Fibroblast of lung (primary cell): ENCODE data around the gene GLB1L3. TPM values are rescaled to one million over a fixed set of nuclear protein-coding genes. Genes with fewer than 3 reads are reported as not detected.

Source experiments
- DNase-seq, 2 donors: peaks; one replicate each; pipeline versions ENCODE4 v3.0.0 to v3.0.0-alpha.2; 2010; ENCODE audit warnings: low read depth in 2 of 2
- H2AFZ ChIP-seq: 2 replicates; pipeline ENCODE4 v1.5.1; 2012; ENCODE audit warnings: low read length, control low read depth, inconsistent platforms
- H3K27ac ChIP-seq: 2 replicates; pipeline ENCODE4 v1.5.1; 2011; ENCODE audit warnings: low read length, control low read depth; ENCODE audit not compliant: insufficient read depth
- H3K27me3 ChIP-seq: 2 replicates; pipeline ENCODE4 v1.5.1; 2011; ENCODE audit warnings: mild to moderate bottlenecking, low read length; ENCODE audit not compliant: control insufficient read depth, insufficient read depth
- H3K36me3 ChIP-seq: 2 replicates; pipeline ENCODE4 v1.5.1; 2011; ENCODE audit warnings: low read length; ENCODE audit not compliant: control insufficient read depth, insufficient read depth
- H3K4me1 ChIP-seq: 2 replicates; pipeline ENCODE4 v1.5.1; 2011; ENCODE audit warnings: low read length; ENCODE audit not compliant: control insufficient read depth, insufficient read depth; ENCODE audit errors: extremely low read depth
- H3K4me2 ChIP-seq: 2 replicates; pipeline ENCODE4 v1.5.1; 2011; ENCODE audit warnings: low read length, control low read depth; ENCODE audit not compliant: insufficient read depth; ENCODE audit errors: extremely low read depth
- H3K4me3 ChIP-seq, 4 experiments: fragments of 200-600 bp in 1 of 4; sonication (generic) in 1 of 4; replicated peaks in 1 of 4; 2 replicates each; pipeline ENCODE4 v1.5.1; 2011 to 2016; ENCODE audit warnings: low read length in 4 of 4, low read depth in 3 of 4, mild to moderate bottlenecking in 3 of 4, control low read depth in 2 of 4, inconsistent platforms in 1 of 4, mixed read lengths in 1 of 4; ENCODE audit not compliant: insufficient read depth in 1 of 4; ENCODE audit errors: control extremely low read depth in 1 of 4
- H3K79me2 ChIP-seq: 2 replicates; pipeline ENCODE4 v1.5.1; 2012; ENCODE audit warnings: mild to moderate bottlenecking, low read length, inconsistent platforms; ENCODE audit not compliant: control insufficient read depth, insufficient read depth
- H3K9ac ChIP-seq: 2 replicates; pipeline ENCODE4 v1.5.1; 2011; ENCODE audit warnings: mild to moderate bottlenecking, low read length, control low read depth; ENCODE audit not compliant: insufficient read depth
- H3K9me3 ChIP-seq: 2 replicates; pipeline ENCODE4 v1.5.1; 2012; ENCODE audit warnings: low read depth, low read length; ENCODE audit not compliant: control insufficient read depth, insufficient read depth
- H4K20me1 ChIP-seq: 2 replicates; pipeline ENCODE4 v1.5.1; 2011; ENCODE audit warnings: low read length; ENCODE audit not compliant: control insufficient read depth, insufficient read depth; ENCODE audit errors: extremely low read depth
- EZH2 ChIP-seq: IDR thresholded peaks from 2 replicates; pipeline ENCODE4 v1.5.1; 2012; ENCODE audit warnings: low read length, control low read depth, mild to moderate bottlenecking; ENCODE audit errors: missing control alignments
- polyA plus RNA-seq, 2 donors: library from polyadenylated mRNA; depleted of rRNA in 1 of 2; stranded (reverse) in 1 of 2; unstranded in 1 of 2; fragments of >200 nt; gene quantifications; 2 replicates each; pipeline ENCODE4 v1.2.1, GENCODE V29; 2011 to 2012; ENCODE audit warnings: missing spikeins in 1 of 2
- total RNA-seq: library from RNA; depleted of rRNA; stranded (reverse); fragments of >200 nt; gene quantifications from 2 replicates; pipeline ENCODE4 v1.2.1, GENCODE V29; 2014
- TF ChIP-seq, protein P1 (sequence below), 2 donors: IDR thresholded peaks in 1 of 2; conservative IDR thresholded peaks in 1 of 2; 1 replicate in 1 of 2; 2 replicates in 1 of 2; pipeline ENCODE4 v1.5.1; 2011 to 2012; ENCODE audit warnings: low read length in 2 of 2, control low read depth in 1 of 2, inconsistent platforms in 1 of 2, low read depth in 1 of 2, mild to moderate bottlenecking in 1 of 2

GLB1L3 gene
- total and polyA plus RNA-seq, 2 donors (not counting 1 experiment from before 2014, with no cell fraction given): not detected

DNA sequence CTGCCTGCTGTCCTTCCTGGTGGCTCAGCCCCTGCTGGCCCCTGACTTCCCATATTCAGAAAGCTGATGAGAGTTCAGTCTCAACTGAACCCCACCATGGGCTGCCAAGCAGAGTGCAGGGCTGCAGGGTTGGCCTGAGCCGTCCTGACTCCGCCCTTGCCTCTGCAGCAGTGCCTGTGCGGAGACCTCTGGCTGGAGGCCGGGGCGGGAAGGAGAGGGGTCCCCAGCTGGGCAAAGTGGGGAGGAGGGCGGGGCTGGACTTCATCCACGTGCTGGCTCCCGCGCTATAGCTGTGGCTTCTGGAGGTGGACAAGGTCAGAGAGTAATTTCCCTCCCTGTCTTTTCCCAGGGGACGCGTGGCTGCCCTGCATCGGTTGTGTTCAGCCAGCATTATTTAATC, 13.6 kb downstream of the GLB1L3 start:
- Histone ChIP-seq H3K9me3 (no peaks in the 10 kb centered on the region), H2AFZ (no peak overlapping the region), H3K27ac (no peak overlapping the region), H4K20me1 (no peaks in the 10 kb centered on the region), H3K4me1 (no peaks in the 10 kb centered on the region), H3K36me3 (no peaks in the 10 kb centered on the region), H3K4me3 (no peak overlapping the region), H3K27me3 (no peaks in the 10 kb centered on the region), H3K4me2 (no peak overlapping the region), H3K9ac (no peak overlapping the region), H3K79me2 (no peaks in the 10 kb centered on the region)
- TF ChIP-seq EZH2: no peak
- TF ChIP-seq, protein P1, sequence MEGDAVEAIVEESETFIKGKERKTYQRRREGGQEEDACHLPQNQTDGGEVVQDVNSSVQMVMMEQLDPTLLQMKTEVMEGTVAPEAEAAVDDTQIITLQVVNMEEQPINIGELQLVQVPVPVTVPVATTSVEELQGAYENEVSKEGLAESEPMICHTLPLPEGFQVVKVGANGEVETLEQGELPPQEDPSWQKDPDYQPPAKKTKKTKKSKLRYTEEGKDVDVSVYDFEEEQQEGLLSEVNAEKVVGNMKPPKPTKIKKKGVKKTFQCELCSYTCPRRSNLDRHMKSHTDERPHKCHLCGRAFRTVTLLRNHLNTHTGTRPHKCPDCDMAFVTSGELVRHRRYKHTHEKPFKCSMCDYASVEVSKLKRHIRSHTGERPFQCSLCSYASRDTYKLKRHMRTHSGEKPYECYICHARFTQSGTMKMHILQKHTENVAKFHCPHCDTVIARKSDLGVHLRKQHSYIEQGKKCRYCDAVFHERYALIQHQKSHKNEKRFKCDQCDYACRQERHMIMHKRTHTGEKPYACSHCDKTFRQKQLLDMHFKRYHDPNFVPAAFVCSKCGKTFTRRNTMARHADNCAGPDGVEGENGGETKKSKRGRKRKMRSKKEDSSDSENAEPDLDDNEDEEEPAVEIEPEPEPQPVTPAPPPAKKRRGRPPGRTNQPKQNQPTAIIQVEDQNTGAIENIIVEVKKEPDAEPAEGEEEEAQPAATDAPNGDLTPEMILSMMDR (conservative IDR thresholded peaks at IDR 0.05 in 1 of 2, IDR thresholded peaks at IDR 0.05 in 1 of 2; ENCODE audit: low read depth in 1 of 2, low read length in 2 of 2): no peak
- no peak for DNase-seq

DNA sequence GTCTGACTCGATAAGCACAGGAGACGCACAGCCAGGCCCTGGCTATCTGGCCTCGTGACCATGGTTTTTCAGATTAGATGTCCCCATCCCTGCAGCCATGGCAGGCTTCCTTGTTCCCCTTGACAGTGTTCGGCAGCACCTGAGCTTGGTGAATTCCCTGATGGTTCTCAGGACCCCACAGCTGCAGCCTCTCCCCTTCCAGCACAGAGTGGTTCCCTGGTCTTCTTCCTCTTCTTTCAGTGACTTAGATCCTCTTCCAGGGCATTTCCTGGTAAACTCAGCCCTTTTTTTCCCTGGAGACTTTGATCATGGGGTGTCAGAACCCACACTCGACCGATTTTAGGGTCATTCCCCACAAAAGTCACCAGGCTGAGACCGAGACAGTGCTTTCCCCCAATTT, 14.5 kb downstream of the GLB1L3 start:
- TF ChIP-seq, protein P1 (conservative IDR thresholded peaks at IDR 0.05 in 1 of 2, IDR thresholded peaks at IDR 0.05 in 1 of 2; ENCODE audit: low read depth in 1 of 2, low read length in 2 of 2): no peak
- TF ChIP-seq EZH2: no peak
- no peak for DNase-seq
- no peak overlapping the region for H3K4me2 ChIP-seq
- H4K20me1 ChIP-seq: no peaks in the 10 kb centered on the region
- no peaks in the 10 kb centered on the region for H3K27me3 ChIP-seq
- no peaks in the 10 kb centered on the region for H3K4me1 ChIP-seq
- H2AFZ ChIP-seq: no peak overlapping the region
- no peaks in the 10 kb centered on the region for H3K9me3 ChIP-seq
- no peak overlapping the region for H3K27ac ChIP-seq
- H3K79me2 ChIP-seq: no peaks in the 10 kb centered on the region
- H3K9ac ChIP-seq: no peak overlapping the region
- H3K4me3 ChIP-seq: no peak overlapping the region
- H3K36me3 ChIP-seq: no peaks in the 10 kb centered on the region

DNA sequence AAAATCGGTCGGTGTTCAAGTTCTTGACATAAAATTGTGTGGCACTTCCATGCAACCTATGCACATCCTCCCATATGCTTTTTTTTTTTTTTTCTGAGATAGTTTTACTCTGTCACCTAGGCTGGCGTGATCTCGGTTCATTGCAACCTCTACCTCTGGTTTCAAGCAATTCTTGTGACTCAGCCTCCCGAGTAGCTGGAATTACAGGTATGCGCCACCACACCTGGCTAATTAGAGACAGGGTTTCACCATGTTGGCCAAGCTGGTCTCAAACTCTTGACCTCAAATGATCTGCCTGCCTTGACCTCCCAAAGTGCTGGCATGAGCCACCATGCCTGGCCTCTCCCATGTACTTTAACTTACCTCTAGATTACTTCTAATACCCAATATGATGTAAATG, 15.0 kb downstream of the GLB1L3 start:
- Histone ChIP-seq H3K36me3 (no peaks in the 10 kb centered on the region), H3K9ac (no peak overlapping the region), H3K4me2 (no peak overlapping the region), H2AFZ (no peak overlapping the region), H3K4me3 (no peak overlapping the region), H3K27me3 (no peaks in the 10 kb centered on the region), H3K4me1 (no peaks in the 10 kb centered on the region), H3K27ac (no peak overlapping the region), H3K9me3 (no peaks in the 10 kb centered on the region), H4K20me1 (no peaks in the 10 kb centered on the region), H3K79me2 (no peaks in the 10 kb centered on the region)
- TF ChIP-seq, protein P1 (conservative IDR thresholded peaks at IDR 0.05 in 1 of 2, IDR thresholded peaks at IDR 0.05 in 1 of 2; ENCODE audit: low read depth in 1 of 2, low read length in 2 of 2): no peak
- no peak for TF ChIP-seq EZH2
- no peak for DNase-seq
